CD4-positive, alpha-beta T cell treated with Interleukin-6 at 100 ng/mL for 8 hours (primary cell): ENCODE data around the gene INSYN1.
"Not testable (repeated sequence)": the region's sequence is repeated elsewhere in the genome, so short reads cannot be mapped to it uniquely, and the experiment has no call there.

Experiments
- DNase-seq: peaks from one replicate; pipeline ENCODE4 v3.0.0-alpha.2; 2020; ENCODE audit warnings: mixed read lengths, low spot score

INSYN1 gene

GRCh38 chr15:73753250-73754130, at the start of gene INSYN1:
Gene INSYN1 (minus strand): TSS chr15:73753351. CDS start chr15:73751130, 2,221 bp downstream.
- DNase-seq: no peak

- no peak for DNase-seq
Observed at GRCh38 chr15:73802431-73803041, 49.4 kb upstream of the INSYN1 start.

- no peak for DNase-seq
Observed at GRCh38 chr15:73800662-73801345, 47.7 kb upstream of the INSYN1 start.

- no peak for DNase-seq
Observed at GRCh38 chr15:73799466-73799865, 46.3 kb upstream of the INSYN1 start.

- DNase-seq: no peak
Observed at GRCh38 chr15:73797366-73798158, 44.4 kb upstream of the INSYN1 start.

GRCh38 chr15:73796331-73796831, 43.2 kb upstream of the INSYN1 start:
- DNase-seq: no peak

- no peak for DNase-seq
Observed at GRCh38 chr15:73794443-73795133, 41.4 kb upstream of the INSYN1 start.

- DNase-seq: not testable (repeated sequence)
Observed at GRCh38 chr15:73792899-73793541, 39.9 kb upstream of the INSYN1 start.

GRCh38 chr15:73792415-73792814, 39.3 kb upstream of the INSYN1 start:
- DNase-seq: no peak

- no peak for DNase-seq
Observed at GRCh38 chr15:73789521-73790240, 36.5 kb upstream of the INSYN1 start.

- DNase-seq: no peak
Observed at GRCh38 chr15:73787621-73788020, 34.5 kb upstream of the INSYN1 start.

GRCh38 chr15:73786538-73786937, 33.4 kb upstream of the INSYN1 start:
- no peak for DNase-seq

GRCh38 chr15:73785256-73786014, 32.3 kb upstream of the INSYN1 start:
- DNase-seq: not testable (repeated sequence)

- no peak for DNase-seq
Observed at GRCh38 chr15:73784291-73784690, 31.1 kb upstream of the INSYN1 start.

GRCh38 chr15:73782344-73782959, 29.3 kb upstream of the INSYN1 start:
- DNase-seq: no peak

- no peak for DNase-seq
Observed at GRCh38 chr15:73781038-73781925, 28.1 kb upstream of the INSYN1 start.

GRCh38 chr15:73779974-73780373, 26.8 kb upstream of the INSYN1 start:
- DNase-seq: no peak

GRCh38 chr15:73777741-73778140, 24.6 kb upstream of the INSYN1 start:
- DNase-seq: no peak
